AG04450 (cell line): ENCODE results near the gene FAM120AOS. TPM values are rescaled to one million over a fixed set of nuclear protein-coding genes. Genes with fewer than 3 reads are reported as not detected.

Source experiments
- CTCF ChIA-PET: fragments of 300-600, 350-600 bp; formaldehyde crosslinking; extraction: SDS; loops from one replicate; lab custom pipeline; 2022; ENCODE audit warnings: antibody characterized with exemption, inconsistent platforms; lab: Charles Lee
- POLR2A ChIA-PET: fragments of 350-600 bp; formaldehyde crosslinking; extraction: SDS; loops from one replicate; lab custom pipeline; 2021; ENCODE audit warnings: antibody characterized with exemption, inconsistent platforms; lab: Yijun Ruan, JAX
- DNase-seq: peaks from one replicate; pipeline ENCODE4 v3.0.0-alpha.2; 2011; ENCODE audit warnings: low read depth, low spot score
- H3K27ac ChIP-seq: one replicate; pipeline ENCODE4 v1.5.1; 2012; ENCODE audit warnings: low read depth, low read length, control low read depth
- H3K27me3 ChIP-seq: one replicate; pipeline ENCODE4 v1.6.0; 2012; ENCODE audit warnings: low read length; ENCODE audit not compliant: control insufficient read depth, insufficient read depth
- H3K4me3 ChIP-seq: 2 replicates; pipeline ENCODE4 v1.5.1; 2011; ENCODE audit warnings: mild to moderate bottlenecking, low read depth, low read length, control low read depth
- H3K9me3 ChIP-seq: 2 replicates; pipeline ENCODE4 v1.5.1; 2012; ENCODE audit warnings: low read length; ENCODE audit not compliant: control insufficient read depth, insufficient read depth
- polyA plus RNA-seq: library from polyadenylated mRNA; depleted of rRNA; stranded (reverse); fragments of >200 nt; gene quantifications from 2 replicates; pipeline ENCODE4 v1.2.3, GENCODE V29; 2011
- TF ChIP-seq, protein P1 (sequence below): IDR thresholded peaks from 2 replicates; pipeline ENCODE4 v1.5.1; 2011; ENCODE audit warnings: low read depth, low read length, control low read depth, inconsistent platforms

Gene FAM120AOS
- polyA plus RNA-seq, 1 experiment = 42.9 TPM

DNA sequence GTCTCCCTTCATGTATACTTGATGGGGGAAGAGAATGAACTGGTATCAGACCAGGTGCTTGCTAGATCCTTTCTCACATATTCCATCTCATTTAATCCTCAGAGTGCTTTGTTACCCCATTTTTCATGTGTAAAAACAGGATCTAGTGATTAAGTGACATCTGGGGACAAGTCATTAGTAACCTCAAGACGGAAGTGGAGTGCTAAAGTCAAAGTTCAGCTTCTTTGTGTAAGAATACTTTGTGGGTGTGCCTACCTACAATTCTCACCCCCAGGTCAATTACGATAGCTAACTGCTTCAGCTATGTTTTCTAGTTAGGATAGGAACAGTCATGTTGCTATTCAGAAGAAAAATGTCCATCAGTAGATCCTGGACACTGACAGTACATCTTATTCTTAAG, 3.1 kb upstream of the FAM120AOS start:
- Histone ChIP-seq H3K4me3 (no peak overlapping the region), H3K9me3 (no peaks in the 10 kb centered on the region; the same call in 1 of the 2 replicates), H3K27ac (no peak overlapping the region), H3K27me3 (no peaks in the 10 kb centered on the region)
- DNase-seq = no peak
- ChIA-PET POLR2A (no interaction called here), CTCF (interaction anchor here (3.1 kb wide), 1 partner anchor 109 kb away, joined by 28 read pairs; no protein-coding TSS in a partner anchor)
- TF ChIP-seq, protein P1, sequence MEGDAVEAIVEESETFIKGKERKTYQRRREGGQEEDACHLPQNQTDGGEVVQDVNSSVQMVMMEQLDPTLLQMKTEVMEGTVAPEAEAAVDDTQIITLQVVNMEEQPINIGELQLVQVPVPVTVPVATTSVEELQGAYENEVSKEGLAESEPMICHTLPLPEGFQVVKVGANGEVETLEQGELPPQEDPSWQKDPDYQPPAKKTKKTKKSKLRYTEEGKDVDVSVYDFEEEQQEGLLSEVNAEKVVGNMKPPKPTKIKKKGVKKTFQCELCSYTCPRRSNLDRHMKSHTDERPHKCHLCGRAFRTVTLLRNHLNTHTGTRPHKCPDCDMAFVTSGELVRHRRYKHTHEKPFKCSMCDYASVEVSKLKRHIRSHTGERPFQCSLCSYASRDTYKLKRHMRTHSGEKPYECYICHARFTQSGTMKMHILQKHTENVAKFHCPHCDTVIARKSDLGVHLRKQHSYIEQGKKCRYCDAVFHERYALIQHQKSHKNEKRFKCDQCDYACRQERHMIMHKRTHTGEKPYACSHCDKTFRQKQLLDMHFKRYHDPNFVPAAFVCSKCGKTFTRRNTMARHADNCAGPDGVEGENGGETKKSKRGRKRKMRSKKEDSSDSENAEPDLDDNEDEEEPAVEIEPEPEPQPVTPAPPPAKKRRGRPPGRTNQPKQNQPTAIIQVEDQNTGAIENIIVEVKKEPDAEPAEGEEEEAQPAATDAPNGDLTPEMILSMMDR = no peak

DNA sequence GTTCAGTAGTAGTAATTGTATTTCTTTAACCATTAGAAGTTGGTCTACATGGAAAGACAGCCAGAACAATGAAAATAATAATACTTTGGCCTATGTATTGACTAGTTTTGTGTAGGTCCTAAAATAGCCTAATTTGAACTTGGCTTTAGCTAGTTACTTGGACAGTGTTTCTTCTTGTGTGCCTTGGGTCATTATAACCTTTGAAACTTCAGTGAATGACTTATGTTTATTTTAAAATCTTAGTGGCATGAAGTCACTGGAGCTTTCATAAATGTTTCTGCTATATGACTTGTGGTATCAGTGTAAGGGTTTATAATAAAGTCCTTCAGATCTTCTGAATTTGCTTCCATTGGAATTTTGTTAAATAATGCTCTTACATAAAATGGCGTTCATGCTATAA, 2.6 kb upstream of the FAM120AOS start:
- no peaks in the 10 kb centered on the region for H3K27me3 ChIP-seq
- H3K4me3 ChIP-seq = no peak overlapping the region
- no peak overlapping the region for H3K27ac ChIP-seq
- TF ChIP-seq, protein P1 = no peak
- no peaks in the 10 kb centered on the region; the same call in 1 of the 2 replicates for H3K9me3 ChIP-seq
- ChIA-PET POLR2A (no interaction called here), CTCF (interaction anchor here (3.1 kb wide), 1 partner anchor 110 kb away, joined by 28 read pairs; no protein-coding TSS in a partner anchor)
- DNase-seq = no peak

DNA sequence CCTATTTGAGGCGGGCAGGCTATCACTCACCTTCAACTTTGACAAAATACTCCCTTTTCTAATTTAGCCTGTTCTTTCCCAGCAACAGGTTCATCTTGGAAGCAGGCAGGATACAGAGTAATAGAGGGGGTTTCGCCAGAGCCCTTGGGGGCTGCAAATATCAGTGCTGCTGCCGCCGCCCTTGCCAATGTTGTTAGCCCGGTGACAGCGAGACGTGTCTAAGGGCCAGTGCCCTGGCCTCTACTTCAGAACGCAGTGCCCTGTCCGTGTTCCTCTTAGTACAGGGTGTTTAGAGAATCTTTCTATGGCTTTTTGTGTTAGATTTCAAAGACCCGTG, 703 bp downstream of the FAM120AOS start:
- H3K27me3 ChIP-seq = no peaks in the 10 kb centered on the region
- H3K9me3 ChIP-seq = no peaks in the 10 kb centered on the region; the same call in 1 of the 2 replicates
- POLR2A ChIA-PET = interaction anchor here (1.2 to 1.6 kb wide), 2 partner anchors 23 to 114 kb away, joined by 3 to 11 read pairs; no protein-coding TSS in a partner anchor
- peak overlapping the region; percentile 84 for H3K4me3 ChIP-seq
- no peak for DNase-seq
- CTCF ChIA-PET = interaction anchor here (0.8 to 3.5 kb wide), 3 partner anchors 16 to 449 kb away, joined by 4 to 63 read pairs (median 5); no protein-coding TSS in a partner anchor
- peak overlapping the region; percentile 61 for H3K27ac ChIP-seq
- TF ChIP-seq, protein P1 = no peak

DNA sequence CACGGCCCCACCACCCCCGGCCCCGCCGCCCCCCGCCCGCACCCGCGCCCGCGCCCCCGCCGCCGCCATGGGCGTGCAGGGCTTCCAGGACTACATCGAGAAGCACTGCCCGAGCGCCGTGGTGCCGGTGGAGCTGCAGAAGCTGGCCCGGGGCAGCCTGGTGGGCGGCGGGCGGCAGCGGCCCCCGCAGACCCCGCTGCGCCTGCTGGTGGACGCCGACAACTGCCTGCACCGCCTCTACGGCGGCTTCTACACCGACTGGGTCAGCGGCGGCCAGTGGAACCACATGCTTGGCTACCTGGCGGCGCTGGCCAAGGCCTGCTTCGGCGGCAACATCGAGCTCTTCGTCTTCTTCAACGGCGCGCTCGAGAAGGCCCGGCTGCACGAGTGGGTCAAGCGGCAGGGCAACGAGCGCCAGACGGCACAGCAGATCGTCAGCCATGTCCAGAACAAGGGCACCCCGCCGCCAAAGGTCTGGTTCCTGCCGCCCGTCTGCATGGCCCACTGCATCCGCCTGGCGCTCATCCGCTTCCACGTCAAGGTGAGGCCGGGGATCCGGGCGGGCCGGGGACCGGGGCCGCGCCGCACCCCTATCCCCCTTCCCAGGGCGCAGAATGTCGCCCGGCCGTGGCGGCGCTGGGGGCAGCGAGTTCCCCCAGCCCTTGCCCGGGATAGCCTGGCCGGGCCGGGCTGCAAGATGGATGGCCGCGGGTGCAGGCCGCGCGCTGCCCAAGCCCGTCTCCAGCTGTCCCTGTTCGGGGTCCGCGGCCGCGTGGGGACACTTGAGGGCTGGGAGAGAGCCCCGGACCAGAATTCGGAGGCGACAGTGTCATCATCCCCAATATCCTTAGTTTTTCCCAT, 1.3 kb downstream of the FAM120AOS start:
- TF ChIP-seq, protein P1 = peak; percentile 11; the same call in 1 of the 2 replicates
- POLR2A ChIA-PET = interaction anchor here (0.6 to 2.0 kb wide), 2 partner anchors 47 to 114 kb away, joined by 3 to 13 read pairs; no protein-coding TSS in a partner anchor
- no peak for DNase-seq
- Histone ChIP-seq H3K9me3 (no peaks in the 10 kb centered on the region; the same call in 1 of the 2 replicates), H3K4me3 (peak overlapping the region; percentile 84), H3K27ac (peak overlapping the region; percentile 47), H3K27me3 (no peaks in the 10 kb centered on the region)
- CTCF ChIA-PET = interaction anchor here (3.5 kb wide), 1 partner anchor 114 kb away, joined by 63 read pairs; no protein-coding TSS in a partner anchor
